IPS-NIHi11 (cell line): ENCODE data around the gene FOXN1.

Source experiments
- DNase-seq: peaks from one replicate; pipeline ENCODE4 v3.0.0; 2012; ENCODE audit warnings: mixed read lengths, low spot score

Gene FOXN1

GRCh38 chr17:28526381-28526780 lies 20.2 kb downstream of the FOXN1 start:
- DNase-seq: no peak

GRCh38 chr17:28527181-28527681 lies 21.1 kb downstream of the FOXN1 start:
- no peak for DNase-seq

GRCh38 chr17:28527859-28528258 lies 21.7 kb downstream of the FOXN1 start:
- no peak for DNase-seq

GRCh38 chr17:28528327-28529012 lies 22.3 kb downstream of the FOXN1 start:
- DNase-seq: no peak

- no peak for DNase-seq
Observed at GRCh38 chr17:28529013-28529400, 22.9 kb downstream of the FOXN1 start.

- no peak for DNase-seq
Observed at GRCh38 chr17:28530250-28530649, 24.1 kb downstream of the FOXN1 start.

GRCh38 chr17:28530926-28531325 lies 24.8 kb downstream of the FOXN1 start:
- DNase-seq: no peak

- DNase-seq: no peak
Observed at GRCh38 chr17:28532050-28532960, 26.2 kb downstream of the FOXN1 start.

GRCh38 chr17:28533091-28533807 lies 27.1 kb downstream of the FOXN1 start:
- DNase-seq: no peak

- DNase-seq: no peak
Observed at GRCh38 chr17:28534740-28535375, 28.7 kb downstream of the FOXN1 start.

- no peak for DNase-seq
Observed at GRCh38 chr17:28536532-28537218, 30.5 kb downstream of the FOXN1 start.

GRCh38 chr17:28537219-28537610 lies 31.1 kb downstream of the FOXN1 start:
- no peak for DNase-seq

- DNase-seq: no peak
Observed at GRCh38 chr17:28538296-28538895, 32.2 kb downstream of the FOXN1 start.

GRCh38 chr17:28540231-28540630 lies 34.1 kb downstream of the FOXN1 start:
- no peak for DNase-seq

GRCh38 chr17:28541439-28541838 lies 35.3 kb downstream of the FOXN1 start:
- DNase-seq: no peak

- no peak for DNase-seq
Observed at GRCh38 chr17:28544402-28545140, 38.4 kb downstream of the FOXN1 start.

GRCh38 chr17:28545141-28545503 lies 39.0 kb downstream of the FOXN1 start:
- DNase-seq: no peak

GRCh38 chr17:28545787-28546415 lies 39.8 kb downstream of the FOXN1 start:
- DNase-seq: no peak

- peak; percentile 1 for DNase-seq
Observed at GRCh38 chr17:28547096-28547622, 41.0 kb downstream of the FOXN1 start.
